WTC11 (cell line): ENCODE measurements around the gene FAM50A. TPM values are rescaled to one million over a fixed set of nuclear protein-coding genes. Genes with fewer than 3 reads are reported as not detected.

Experiments used
- ATAC-seq: fragments of 200-7000 bp; cut with Tn5 transposase; 2 replicates; pipeline ENCODE4 v1.10.0; 2021; ENCODE audit warnings: mild to moderate bottlenecking, moderate library complexity
- CTCF ChIA-PET: fragments of 300-600 bp; sonication (Branson Sonifier 250); formaldehyde crosslinking; loops from one replicate; lab custom pipeline; 2021; ENCODE audit warnings: antibody characterized with exemption; lab: Charles Lee
- POLR2A ChIA-PET: fragments of 350-600 bp; sonication (Branson Sonifier 250); formaldehyde crosslinking; loops from one replicate; lab custom pipeline; 2021; ENCODE audit warnings: antibody characterized with exemption; lab: Charles Lee
- DNase-seq: peaks from one replicate; pipeline ENCODE4 v3.0.0; 2021; ENCODE audit warnings: low spot score
- H3K27ac Mint-ChIP-seq: 2 replicates; pipeline ENCODE4 v1.8.0; 2021; ENCODE audit warnings: mixed read lengths
- H3K27me3 Mint-ChIP-seq: 2 replicates; pipeline ENCODE4 v1.8.0; 2021; ENCODE audit warnings: low read depth, mild to moderate bottlenecking, moderate library complexity, mixed read lengths
- H3K36me3 Mint-ChIP-seq: 2 replicates; pipeline ENCODE4 v1.8.0; 2021; ENCODE audit warnings: mixed read lengths
- H3K4me1 Mint-ChIP-seq: 2 replicates; pipeline ENCODE4 v1.8.0; 2022; ENCODE audit warnings: mixed read lengths
- H3K4me3 Mint-ChIP-seq: 2 replicates; pipeline ENCODE4 v1.8.0; 2021; ENCODE audit warnings: mild to moderate bottlenecking, moderate library complexity, mixed read lengths
- H3K9me3 Mint-ChIP-seq: 2 replicates; pipeline ENCODE4 v1.8.0; 2021; ENCODE audit warnings: mixed read lengths
- AR ChIP-seq: fragments of 250-450 bp; sonication (Bioruptor Pico); IDR thresholded peaks from 2 replicates; pipeline ENCODE4 v1.9.0; 2021; ENCODE audit warnings: mild to moderate bottlenecking
- ELF4 ChIP-seq: sonication (generic); formaldehyde crosslinking; IDR thresholded peaks from 2 replicates; pipeline ENCODE4 v1.8.1; 2022; ENCODE audit warnings: low read depth, mild to moderate bottlenecking, moderate library complexity, missing genetic modification reagents
- ETV6 ChIP-seq: sonication (generic); formaldehyde crosslinking; IDR thresholded peaks from 2 replicates; pipeline ENCODE4 v1.8.1; 2022; ENCODE audit warnings: mild to moderate bottlenecking, missing genetic modification reagents
- FOXP1 ChIP-seq: sonication (generic); formaldehyde crosslinking; IDR thresholded peaks from 2 replicates; pipeline ENCODE4 v1.8.0; 2022; ENCODE audit warnings: missing genetic modification reagents, mild to moderate bottlenecking, moderate library complexity, borderline replicate concordance
- GTF2I ChIP-seq: fragments of 250-450 bp; sonication (Bioruptor Pico); conservative IDR thresholded peaks from 2 replicates; pipeline ENCODE4 v1.4.0; 2021; ENCODE audit warnings: mild to moderate bottlenecking
- HMGA2 ChIP-seq: fragments of 250-450 bp; sonication (Bioruptor Pico); IDR thresholded peaks from 2 replicates; pipeline ENCODE4 v1.4.0; 2021; ENCODE audit warnings: mild to moderate bottlenecking, moderate library complexity
- PRRX2 ChIP-seq: fragments of 250-450 bp; sonication (Bioruptor Pico); IDR thresholded peaks from 2 replicates; pipeline ENCODE4 v1.8.0; 2021; ENCODE audit warnings: mild to moderate bottlenecking
- RELA ChIP-seq: sonication (generic); formaldehyde crosslinking; IDR thresholded peaks from 2 replicates; pipeline ENCODE4 v1.8.1; 2022; ENCODE audit warnings: missing genetic modification reagents, mild to moderate bottlenecking, borderline replicate concordance
- USF2 ChIP-seq: sonication (generic); formaldehyde crosslinking; IDR thresholded peaks from 2 replicates; pipeline ENCODE4 v1.8.1; 2023; ENCODE audit warnings: mild to moderate bottlenecking, missing genetic modification reagents, moderate library complexity
- ZNF138 ChIP-seq: sonication (generic); formaldehyde crosslinking; conservative IDR thresholded peaks from 2 replicates; pipeline ENCODE4 v1.8.1; 2022; ENCODE audit warnings: mild to moderate bottlenecking, moderate library complexity, missing genetic modification reagents
- ZNF317 ChIP-seq: sonication (generic); formaldehyde crosslinking; IDR thresholded peaks from 2 replicates; pipeline ENCODE4 v1.8.1; 2023; ENCODE audit warnings: low read depth, mild to moderate bottlenecking, moderate library complexity, missing genetic modification reagents, borderline replicate concordance
- ZNF532 ChIP-seq: fragments of 250-450 bp; sonication (Bioruptor Pico); IDR thresholded peaks from 2 replicates; pipeline ENCODE4 v1.9.0; 2021; ENCODE audit warnings: mild to moderate bottlenecking, borderline replicate concordance
- ZSCAN18 ChIP-seq: fragments of 250-450 bp; sonication (Bioruptor Pico); IDR thresholded peaks from 2 replicates; pipeline ENCODE4 v2.1.2; 2022; ENCODE audit warnings: mild to moderate bottlenecking, moderate library complexity
- total RNA-seq: library from RNA; stranded (reverse); gene quantifications from 3 replicates; pipeline ENCODE4 v1.2.3, GENCODE V29; 2021

FAM50A gene
- total RNA-seq, 1 experiment from 2014 or later = 50.2 TPM

- Mint-ChIP-seq H3K36me3 (peaks cover 15% of the 10 kb centered on the region), H3K9me3 (no peaks in the 10 kb centered on the region)
- CTCF ChIA-PET = no interaction called here
These were observed 2.4 kb upstream of the FAM50A start for GRCh38 chrX:154441564-154441963.

More at GRCh38 chrX:154441564-154441963, 2.4 kb upstream of the FAM50A start:
- DNase-seq (no peak), ATAC-seq (no peak)
- H3K27ac Mint-ChIP-seq = no peak overlapping the region
- H3K27me3 Mint-ChIP-seq = no peaks in the 10 kb centered on the region
- H3K4me3 Mint-ChIP-seq = no peak overlapping the region
- POLR2A ChIA-PET = interaction anchor here (0.9 kb wide), 1 partner anchor 49 kb away, joined by 3 read pairs; the partner anchor contains the start of gene SLC10A3
- TF ChIP-seq USF2 (CRISPR knock-in tag) = no peak
- TF ChIP-seq ZNF317 (CRISPR knock-in tag) = no peak
- no peak for TF ChIP-seq ETV6 (CRISPR knock-in tag)
- TF ChIP-seq GTF2I = no peak
- no peak for TF ChIP-seq ELF4
- no peak for TF ChIP-seq AR
- no peak for TF ChIP-seq HMGA2 (CRISPR knock-in tag)
- no peak for TF ChIP-seq FOXP1 (CRISPR knock-in tag)
- TF ChIP-seq RELA (CRISPR knock-in tag) = no peak
- no peak for TF ChIP-seq ZSCAN18
- TF ChIP-seq PRRX2 (CRISPR knock-in tag) = no peak
- no peak for TF ChIP-seq ZNF532 (CRISPR knock-in tag)
- TF ChIP-seq ZNF138 (CRISPR knock-in tag) = no peak
- peaks cover 5% of the 10 kb centered on the region for H3K4me1 Mint-ChIP-seq
